CD4-positive, alpha-beta T cell treated with Interleukin-17A for 4 hours (primary cell): ENCODE measurements around the gene TFDP1.
"Not testable (repeated sequence)": the region's sequence is repeated elsewhere in the genome, so short reads cannot be mapped to it uniquely, and the experiment has no call there.

Experiments used
- DNase-seq: peaks from one replicate; pipeline ENCODE4 v3.0.0-alpha.2; 2020; ENCODE audit warnings: mixed read lengths

The TFDP1 gene

DNA sequence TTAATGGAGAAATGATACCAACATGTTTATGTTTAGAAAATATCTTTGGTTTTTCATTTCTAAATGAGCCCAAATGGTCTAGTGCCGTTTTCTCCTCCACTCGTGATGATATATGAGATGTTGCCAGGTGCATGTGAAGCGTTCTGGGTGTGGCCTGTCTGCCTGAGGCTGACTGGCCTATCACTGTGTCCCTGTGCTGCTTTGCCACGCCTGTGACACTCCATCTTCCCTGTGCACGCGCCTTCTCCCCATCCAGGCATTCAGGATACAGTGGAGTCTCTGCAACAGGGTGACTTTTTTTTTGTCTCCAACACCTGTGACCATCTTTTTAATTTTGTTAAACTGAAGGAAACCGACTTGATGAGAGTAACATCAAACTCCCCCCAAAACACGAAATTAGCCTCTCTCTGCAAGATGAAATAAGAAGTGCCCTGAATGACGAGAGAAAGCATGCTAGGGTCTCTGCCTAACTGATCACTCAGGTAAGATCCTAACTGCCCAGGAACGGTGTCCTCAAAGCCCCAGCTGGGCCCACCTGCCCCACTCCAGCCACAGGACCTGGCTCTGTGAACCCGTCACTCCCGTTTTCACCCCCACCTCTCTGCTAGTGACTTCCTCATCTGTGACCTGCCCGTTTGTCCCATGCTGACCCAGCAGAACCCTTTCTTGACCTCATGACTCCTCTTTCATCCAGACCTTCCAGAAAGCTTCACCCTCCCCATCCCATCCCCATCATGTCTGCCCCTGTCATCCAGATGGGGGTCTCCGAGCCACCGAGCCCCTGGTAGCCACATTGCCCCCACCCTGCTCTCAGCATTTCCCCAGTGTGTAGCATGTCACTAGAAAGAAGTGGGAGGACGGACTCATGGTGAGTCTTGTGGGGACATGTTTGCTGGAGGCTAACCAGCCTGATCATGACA lies 33.2 kb upstream of the TFDP1 start:
- DNase-seq = no peak

DNA sequence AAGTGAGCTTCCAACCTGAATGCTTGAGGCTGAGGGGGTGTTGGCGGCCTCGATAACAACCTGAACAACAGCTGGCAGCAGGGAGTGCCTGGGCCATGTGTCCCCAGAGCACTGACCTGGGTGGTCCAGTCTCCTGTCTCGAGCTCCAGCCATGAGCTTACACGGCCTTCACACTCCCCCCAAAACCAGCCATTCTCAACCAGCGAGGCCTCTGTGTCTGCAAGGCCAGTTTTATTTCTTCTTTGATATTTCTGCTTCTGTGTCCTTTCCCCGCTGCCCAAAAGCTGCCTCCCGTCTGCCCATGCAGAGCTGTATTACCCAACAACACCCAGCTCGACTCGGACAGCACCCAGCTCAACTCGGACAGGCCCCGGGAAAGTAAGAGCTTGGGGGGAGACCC lies 32.5 kb upstream of the TFDP1 start:
- DNase-seq = no peak

DNA sequence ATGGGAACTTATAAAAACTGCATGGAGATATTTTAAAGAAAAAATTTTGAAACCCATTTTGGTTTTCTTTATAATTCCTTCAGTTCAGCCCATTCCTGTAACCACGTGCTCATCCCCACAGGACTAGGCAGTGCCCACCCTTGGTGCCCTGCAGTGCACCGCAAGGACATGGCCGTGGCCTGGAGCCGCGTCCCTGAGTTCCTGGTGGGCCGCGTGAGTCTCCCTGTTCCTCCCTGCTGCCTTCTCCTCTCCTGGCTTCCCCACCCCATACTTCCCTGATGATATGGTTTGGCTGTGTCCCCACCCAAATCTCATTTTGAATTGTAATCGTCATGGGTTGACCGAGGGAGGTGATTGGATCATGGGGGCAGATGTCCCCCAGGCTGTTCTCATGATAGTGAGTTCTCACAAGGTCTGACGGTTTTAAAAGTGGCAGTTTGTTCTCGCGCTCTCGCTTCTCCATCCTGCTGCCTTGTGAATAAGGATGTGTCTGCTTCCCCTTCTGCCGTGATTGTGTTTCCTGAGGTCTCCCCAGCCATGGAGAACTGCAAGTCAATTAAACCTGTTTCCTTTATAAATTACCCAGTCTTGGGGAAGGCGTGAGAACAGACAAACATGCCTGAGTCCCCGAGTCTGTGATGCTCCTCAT lies 31.6 kb upstream of the TFDP1 start:
- no peak for DNase-seq

DNA sequence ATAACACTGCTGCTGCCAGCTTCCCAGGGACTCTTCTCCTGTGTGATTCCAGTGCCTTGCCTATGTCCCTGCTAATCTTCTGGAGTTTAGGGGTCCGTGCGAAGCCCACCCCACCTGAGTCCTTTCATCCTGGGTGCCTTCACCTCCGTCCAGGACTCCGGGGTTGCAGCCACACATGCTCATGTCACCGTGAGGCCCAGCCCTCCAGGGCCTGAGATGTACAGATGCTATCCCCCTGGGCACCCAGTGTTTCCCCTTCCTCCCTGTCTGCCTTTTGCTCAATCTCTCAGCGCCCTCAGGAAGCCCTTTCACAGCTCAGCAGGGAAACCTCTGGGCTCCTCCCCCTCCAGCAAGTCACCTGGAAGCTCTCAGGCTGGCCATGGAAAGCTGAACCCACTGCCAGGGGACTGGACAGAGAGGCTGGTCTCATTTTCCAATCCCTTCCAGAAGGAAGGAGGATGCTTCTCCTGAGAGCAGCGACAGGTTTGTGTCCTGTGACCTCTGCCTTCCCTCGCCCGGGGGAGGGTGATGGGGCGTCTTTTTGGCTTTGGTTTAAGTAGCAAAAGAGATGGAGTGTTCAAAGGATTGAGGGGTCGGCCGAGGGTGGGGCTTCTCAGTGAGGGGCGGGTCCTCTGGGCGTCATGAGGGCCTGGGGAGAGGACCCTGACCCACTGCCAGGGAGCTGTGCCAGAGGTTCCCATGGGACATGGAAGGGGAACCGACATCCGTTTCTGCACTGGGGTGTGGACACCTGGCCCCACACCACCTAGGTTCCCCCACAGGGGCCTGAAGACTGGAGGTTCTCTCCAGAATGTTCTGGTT lies 30.8 kb upstream of the TFDP1 start:
- no peak for DNase-seq

DNA sequence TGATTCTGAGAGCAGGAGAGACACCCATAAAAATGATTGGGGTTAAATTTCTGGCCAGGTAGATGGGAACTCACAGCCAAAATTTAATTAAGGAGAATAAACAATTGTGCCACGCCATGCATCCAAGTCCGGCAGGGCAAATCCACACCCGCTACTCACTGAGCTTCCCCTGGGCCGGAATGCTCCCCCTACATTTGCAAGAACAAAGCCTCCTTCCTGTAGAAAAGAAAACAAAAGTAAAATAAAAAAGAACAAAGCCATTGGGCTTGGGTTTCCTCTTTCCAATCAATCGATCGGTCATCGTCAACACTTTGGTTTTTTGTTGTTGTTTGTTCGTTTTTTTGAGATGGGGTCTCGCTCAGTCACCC lies 30.2 kb upstream of the TFDP1 start:
- no peak for DNase-seq

DNA sequence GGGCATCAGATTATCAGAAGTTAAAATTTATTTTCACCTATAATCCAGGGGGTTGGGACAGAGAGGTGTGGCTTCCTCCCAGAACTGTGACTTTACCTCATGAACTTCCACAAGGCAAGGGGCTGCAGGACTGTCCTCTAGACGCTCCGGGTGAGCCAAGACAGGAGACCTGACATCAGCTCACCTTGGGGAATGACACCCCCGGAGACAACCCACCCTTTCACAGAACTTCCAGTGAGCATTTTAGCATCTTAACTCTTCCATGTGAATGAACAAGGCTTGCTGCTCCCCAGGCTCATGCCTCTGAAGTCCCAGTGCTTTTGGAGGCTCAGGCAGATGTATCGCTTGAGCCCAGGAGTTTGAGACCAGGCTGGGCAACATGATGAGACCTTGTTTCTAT lies 29.4 kb upstream of the TFDP1 start:
- no peak for DNase-seq

DNA sequence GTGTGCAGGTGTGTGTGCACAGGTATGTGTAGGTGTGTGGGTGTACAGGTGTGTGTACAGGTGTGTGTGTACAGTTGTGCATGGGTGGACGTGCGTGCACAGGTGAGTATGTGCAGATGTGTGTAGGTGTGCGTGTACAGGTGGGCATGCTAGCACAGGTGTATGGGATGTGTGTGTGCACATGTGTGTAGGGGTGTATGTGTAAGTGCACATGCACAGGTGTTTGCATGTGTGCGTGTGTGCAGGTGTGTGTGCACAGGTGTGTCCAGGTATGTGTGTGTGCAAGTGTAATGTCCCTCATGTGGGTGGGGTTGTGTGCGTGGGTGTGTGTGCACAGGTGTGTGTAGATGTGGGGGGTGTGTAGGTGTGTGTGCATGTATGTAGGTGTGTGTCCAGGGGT lies 27.5 kb upstream of the TFDP1 start:
- DNase-seq = no peak

DNA sequence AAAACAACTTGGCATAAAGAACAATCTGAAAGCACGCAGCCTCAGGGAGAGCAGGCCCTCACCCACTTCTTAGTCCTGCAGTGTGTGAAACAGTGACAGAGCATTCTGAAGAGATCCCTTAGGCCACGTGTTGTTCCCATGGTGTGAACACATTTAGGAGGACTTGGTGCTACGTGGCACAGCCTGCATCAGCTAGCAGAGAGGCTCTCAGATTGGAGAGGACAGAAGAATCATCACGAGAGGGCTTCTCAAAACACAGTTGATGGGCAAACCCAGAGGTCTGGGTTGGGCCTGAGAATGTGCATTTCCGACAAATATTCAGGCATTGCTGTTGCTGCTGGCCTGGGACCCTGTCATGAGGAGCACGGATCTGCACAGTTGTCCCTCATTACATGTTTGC lies 26.1 kb upstream of the TFDP1 start:
- DNase-seq = no peak

DNA sequence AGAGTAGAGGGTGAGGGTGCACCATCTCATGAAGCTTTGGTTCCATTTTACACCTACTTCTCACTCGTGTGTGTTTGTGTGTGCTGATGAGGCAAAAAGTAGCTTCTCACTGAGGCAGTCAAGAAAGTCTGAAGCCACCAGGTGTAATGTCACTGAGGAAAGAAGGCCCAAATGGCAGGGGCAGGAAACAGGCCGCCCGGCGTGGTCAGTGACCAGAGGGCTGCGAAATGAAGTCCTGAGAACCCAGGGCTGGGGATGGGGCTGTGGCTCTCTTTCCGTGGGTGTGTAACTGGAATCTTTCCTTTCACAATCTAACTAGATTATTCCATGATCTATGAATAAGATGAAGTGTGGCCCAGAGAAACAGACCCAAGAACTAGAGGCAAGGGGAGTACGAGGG lies 25.5 kb upstream of the TFDP1 start:
- no peak for DNase-seq

DNA sequence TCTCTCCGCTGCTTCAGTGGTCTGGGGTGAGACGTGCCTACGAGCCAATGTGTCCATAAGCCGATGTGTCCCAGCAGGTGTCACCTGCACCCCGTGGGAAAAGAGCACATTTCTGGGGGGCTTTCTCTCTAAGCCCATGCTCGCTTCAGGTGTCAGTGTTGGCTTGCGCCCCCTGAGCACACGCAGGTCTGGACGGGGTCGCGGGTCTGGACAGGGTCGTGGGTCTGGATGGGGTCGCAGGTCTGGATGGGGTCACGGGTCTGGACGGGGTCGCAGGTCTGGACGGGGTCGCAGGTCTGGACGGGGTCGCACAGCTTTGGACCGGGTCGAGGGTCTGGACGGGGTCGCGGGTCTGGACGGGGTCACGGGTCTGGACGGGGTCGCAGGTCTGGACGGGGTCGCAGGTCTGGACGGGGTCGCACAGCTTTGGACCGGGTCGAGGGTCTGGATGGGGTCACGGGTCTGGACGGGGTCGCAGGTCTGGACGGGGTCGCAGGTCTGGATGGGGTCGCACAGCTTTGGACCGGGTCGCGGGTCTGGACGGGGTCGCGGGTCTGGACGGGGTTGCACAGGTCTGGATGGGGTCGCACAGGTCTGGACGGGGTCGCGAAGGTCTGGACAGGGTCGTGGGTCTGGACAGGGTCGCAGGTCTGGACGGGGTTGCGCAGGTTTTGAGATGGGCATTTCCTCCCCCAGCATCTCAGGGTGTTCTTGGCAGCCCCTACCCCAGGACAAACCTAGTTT lies 24.5 kb upstream of the TFDP1 start:
- no peak for DNase-seq

DNA sequence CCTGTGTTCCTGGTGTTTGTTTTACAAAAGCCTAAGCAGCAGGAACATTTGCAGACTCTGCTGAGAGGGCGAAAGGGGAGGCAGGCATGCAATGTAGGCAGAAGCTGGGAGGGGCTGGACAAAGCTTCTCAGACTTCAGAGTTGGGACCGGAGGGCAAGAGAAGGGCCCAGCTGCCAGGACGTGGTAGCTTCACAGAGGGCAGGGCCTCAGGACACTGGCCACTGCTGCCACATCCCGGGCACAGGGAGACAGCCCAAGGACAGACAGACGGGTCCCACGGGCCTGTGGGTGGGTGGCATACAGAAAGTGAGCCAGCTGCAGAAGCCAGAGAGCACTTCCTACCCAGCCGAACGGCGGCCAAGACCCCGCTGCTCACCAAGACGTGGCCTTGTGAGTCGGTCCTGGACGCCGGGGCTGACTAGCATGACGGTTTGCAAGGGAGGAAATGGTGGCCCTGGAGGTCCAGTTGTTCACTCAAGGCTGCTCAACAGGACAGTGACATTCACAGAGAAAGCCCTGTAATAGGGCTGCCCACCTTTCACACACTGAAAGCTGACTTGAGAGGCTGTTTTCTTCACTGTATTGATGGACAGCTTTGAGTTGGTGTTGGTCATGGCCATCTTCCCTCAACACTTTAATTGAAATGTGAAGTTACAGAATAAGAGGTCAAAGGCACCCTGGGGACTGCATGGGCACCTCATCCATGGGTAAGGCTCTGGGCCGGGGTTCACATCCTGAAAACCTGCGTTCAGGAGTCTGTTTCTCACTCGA lies 23.7 kb upstream of the TFDP1 start:
- no peak for DNase-seq

DNA sequence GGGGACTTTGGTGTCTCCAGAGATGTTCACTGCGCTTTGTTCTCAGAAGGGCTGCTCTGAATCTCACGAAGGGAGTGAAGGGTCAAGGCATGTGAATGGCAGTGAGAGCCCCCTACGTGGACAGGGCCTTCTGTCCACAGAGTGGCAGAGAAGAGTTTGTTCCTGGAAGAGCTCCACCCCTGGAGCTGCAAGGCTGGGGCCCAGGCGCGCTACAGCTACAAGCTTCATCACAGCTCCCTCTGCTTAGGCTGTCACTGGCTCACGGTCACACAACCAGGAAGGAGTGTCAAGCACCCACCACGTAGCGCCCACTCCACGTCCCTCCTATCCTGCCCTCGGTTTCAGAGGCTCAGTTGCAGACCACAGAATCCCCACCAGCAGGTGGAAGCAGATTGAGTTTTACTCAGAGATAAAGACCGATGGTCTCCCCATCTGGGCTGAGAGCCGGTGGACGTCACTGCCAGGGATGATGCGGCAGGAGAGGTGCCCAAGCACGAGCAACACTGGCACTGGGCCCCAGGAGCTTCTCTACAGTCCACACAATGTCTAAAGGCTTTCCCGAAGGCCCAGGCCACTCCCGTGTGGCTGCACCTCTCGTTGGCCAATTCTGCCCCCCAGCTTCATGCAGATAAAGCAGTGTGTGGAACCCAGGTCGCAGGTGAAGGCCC lies 23.0 kb upstream of the TFDP1 start:
- DNase-seq = no peak

DNA sequence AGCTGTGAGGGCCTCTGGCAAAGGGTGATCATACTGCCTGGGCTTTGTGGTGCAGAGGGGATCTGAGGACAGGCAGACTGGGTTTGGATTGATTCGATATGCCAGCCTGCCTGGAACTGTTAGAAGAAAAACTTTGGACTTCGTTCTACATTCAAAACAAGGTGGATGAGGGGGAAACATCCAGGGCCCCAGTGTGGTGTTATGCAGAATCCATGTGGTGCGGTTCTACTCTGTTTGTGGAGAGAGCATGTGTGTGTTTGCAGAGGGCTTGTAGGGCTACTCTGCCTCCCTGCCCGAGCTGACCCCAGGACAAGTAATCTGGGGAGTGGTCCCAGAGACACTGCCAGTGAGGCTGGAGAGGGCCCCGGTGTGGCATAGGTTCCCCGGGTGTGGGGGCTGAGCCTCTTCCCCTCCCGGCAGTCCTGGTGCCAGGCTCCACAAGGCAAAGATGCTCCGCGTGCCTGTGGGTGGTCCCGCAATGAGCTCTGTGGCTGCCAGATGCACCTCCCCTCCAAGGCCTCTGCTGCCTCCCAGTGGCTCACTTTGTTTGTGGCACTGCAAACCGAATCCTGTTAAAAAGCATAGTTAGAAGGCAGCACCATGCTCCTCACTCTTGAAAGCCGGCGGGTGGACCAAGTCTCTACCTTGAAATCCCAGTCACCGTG lies 22.3 kb upstream of the TFDP1 start:
- peak; percentile 44 for DNase-seq

DNA sequence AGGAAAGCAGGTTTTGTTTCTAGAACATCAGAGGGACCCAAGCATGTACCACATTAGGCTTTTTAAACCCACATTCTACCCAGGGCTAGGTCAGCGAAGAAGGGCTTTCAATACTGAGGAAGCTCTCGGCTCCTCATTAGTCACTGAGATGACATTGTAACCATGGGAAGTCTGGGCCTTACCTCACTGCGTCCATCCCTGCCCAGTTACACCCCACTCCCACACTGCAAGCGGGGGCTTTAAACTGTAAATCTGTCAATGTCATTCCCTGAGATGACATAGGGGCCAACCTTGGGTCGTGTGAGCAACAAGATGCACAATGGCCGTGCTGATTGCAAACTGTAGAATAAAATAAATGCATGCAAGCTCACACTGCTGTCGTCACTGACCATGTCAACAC lies 21.7 kb upstream of the TFDP1 start:
- DNase-seq = no peak

DNA sequence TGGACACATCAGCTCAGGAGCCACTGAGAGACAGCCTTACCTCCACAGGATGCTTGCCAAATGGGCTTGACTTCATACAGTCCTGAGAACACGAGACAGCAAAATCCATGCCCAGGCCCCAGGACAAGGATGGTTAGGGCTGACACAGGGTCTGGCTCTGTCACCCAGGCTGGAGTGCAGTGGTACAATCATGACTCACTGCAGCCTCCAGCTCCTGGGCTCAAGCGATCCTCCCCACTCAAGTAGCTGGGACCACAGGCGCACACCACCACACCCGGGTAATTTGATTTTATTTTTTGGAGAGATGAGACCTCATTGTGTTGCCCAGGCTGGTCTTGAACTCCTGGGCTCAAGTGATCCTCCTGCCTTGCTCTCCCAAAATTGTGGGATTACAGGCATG lies 21.0 kb upstream of the TFDP1 start:
- not testable (repeated sequence) for DNase-seq

DNA sequence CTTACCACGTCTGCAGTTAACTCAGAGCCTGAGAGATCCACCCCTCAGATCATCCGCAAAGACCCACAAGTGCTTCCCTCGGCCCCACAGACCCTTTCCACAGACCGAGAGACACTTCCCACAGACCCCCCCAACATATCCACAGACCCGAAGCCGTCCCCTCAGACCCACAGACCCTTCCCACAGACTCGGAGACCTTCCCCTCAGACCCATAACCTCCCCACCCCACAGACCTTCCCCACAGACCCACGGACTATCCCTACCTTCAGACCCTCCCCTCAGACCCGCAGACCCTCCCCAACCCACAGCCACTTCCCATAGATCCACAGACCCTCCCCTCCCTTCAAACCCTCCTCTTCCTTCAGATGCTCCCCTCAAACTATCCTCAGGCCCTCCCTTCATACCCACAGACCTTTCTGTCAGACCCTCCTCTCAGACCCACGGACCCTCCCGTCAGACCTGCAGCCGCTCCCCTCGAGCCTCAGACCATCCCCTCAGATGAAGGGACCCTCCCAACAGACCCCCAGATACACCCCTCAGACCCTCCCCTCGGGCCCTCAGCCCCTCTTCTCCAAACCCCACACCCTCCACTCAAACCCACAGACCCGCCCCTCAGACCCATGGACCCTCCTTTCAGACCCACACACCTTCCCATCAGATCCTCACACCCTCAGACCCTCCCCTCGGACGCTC lies 20.1 kb upstream of the TFDP1 start:
- no peak for DNase-seq

DNA sequence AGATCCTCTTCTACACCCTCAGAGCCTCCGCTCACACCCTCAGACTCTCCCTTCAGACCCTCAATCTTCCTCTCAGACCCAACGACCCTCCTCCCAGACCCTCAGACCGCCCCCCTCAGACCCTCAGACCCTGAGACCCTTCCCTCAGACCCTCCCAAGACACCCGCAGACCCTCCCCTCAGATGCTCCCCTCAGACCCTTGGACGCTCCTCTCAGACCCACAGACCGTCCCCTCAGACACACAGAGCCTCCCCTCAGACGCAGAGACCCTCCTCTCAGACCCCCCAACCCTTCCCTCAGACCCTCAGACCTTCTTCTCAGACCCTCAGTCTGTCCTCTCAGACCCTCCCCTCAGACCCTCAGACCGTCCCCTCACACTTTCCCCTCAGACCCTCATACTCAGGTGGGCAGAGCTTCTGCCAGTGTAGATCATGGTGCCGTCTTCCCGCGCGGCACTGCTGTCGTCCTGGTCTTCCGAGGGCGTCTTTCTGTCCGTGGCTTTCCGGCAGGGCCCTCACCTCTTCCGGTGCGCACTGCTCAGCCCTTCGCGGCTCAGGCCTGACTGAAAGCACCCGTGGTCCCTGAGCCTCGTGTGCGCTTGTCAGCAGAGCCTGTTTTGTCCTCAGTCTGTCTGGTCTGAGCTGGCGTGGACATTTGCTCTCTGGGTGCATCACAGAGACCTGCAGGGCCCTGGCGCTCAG lies 18.9 kb upstream of the TFDP1 start:
- DNase-seq = no peak

DNA sequence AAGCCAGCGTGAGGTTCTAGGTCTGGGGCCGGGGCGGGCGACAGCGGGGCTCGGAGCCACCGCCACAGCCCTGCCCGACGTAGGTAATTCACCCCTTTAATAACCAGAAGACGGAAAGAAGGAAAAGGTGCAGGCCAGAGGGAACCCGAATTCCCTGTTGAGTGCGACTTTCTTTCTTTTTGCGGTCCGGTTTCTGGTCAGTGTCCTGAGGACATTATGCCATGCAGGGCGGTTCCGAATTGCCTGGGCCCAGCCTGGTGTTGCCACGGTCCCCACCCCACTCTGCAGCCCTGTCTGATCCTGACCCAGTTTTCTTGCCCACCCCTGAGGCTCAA lies 18.4 kb upstream of the TFDP1 start:
- DNase-seq = no peak

DNA sequence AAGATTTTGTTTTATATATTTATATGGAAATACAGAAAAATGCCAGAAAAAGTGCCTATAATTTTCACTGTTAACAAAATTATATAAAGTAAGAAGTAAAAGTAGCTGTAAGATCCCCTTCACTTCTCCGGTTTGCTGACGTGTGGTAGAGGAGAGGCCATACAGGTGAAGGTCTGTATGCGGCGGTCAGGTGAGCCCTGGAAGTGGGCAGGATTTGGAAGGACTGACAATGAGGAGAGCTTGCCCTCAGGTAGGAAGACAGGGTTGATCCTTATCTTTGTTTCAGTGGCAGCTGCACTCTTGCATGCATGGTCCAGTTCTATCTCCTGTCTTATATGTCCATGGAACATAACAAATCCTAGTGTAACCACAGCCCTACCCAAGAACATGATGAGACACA lies 16.9 kb upstream of the TFDP1 start:
- DNase-seq = no peak

DNA sequence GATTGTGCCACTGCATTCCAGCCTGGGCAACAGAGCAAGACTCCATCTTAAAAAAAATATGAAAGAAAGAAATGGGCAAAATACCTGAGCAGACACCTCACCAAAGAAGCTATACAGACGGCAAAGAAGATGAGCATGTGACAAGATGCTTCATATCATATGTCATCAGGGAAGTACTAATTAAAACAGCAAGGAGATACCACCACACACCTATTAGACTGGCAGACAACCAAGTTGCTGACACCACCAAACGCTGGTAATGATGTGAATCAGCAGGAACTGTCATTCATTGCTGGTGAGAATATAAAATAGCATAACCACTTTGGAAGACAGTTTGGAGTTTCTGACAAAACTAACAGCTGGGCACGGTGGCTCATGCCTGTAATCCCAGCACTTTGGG lies 11.5 kb upstream of the TFDP1 start:
- no peak for DNase-seq
